Bronchial smooth muscle cell (primary cell): Measurements from ENCODE around the gene CLDN11. TPM values are rescaled to one million over a fixed set of nuclear protein-coding genes. Genes with fewer than 3 reads are reported as not detected.

Experiments
- total RNA-seq: library from RNA; depleted of rRNA; stranded (reverse); fragments of >200 nt; gene quantifications from 2 replicates; pipeline ENCODE4 v1.2.1, GENCODE V29; 2014

Gene CLDN11
- 94.1 and 632 TPM in 2 replicates for total RNA-seq

GRCh38 chr3:170418422-170419398 lies at the start of gene CLDN11:
CLDN11 (plus strand) TSS chr3:170418868; CDS start chr3:170419067, 199 bp downstream.

Other genes with a start within 250 kb of the CLDN11 start
- 21.9 and 22.2 TPM in 2 replicates for gene PHC3, start 237.1 kb upstream of the CLDN11 start, total RNA-seq
- gene PRKCI, start 196.4 kb upstream of the CLDN11 start, total RNA-seq: 52.5 and 167 TPM in 2 replicates
- 25.7 and 50.5 TPM in 2 replicates for gene SKIL, start 61.2 kb upstream of the CLDN11 start, total RNA-seq
- gene SLC7A14, start 167.2 kb downstream of the CLDN11 start, total RNA-seq: 3.3 and 29.8 TPM in 2 replicates